Smooth muscle cell of the coronary artery (primary cell): ENCODE data around the gene FHOD1. TPM values are rescaled to one million over a fixed set of nuclear protein-coding genes. Genes with fewer than 3 reads are reported as not detected.

Source experiments
- total RNA-seq: library from RNA; depleted of rRNA; stranded (reverse); fragments of >200 nt; gene quantifications from 2 replicates; pipeline ENCODE4 v1.2.3, GENCODE V29; 2014; ENCODE audit warnings: low replicate concordance

The FHOD1 gene
- 7.4 and 11.6 TPM in 2 replicates for total RNA-seq

DNA sequence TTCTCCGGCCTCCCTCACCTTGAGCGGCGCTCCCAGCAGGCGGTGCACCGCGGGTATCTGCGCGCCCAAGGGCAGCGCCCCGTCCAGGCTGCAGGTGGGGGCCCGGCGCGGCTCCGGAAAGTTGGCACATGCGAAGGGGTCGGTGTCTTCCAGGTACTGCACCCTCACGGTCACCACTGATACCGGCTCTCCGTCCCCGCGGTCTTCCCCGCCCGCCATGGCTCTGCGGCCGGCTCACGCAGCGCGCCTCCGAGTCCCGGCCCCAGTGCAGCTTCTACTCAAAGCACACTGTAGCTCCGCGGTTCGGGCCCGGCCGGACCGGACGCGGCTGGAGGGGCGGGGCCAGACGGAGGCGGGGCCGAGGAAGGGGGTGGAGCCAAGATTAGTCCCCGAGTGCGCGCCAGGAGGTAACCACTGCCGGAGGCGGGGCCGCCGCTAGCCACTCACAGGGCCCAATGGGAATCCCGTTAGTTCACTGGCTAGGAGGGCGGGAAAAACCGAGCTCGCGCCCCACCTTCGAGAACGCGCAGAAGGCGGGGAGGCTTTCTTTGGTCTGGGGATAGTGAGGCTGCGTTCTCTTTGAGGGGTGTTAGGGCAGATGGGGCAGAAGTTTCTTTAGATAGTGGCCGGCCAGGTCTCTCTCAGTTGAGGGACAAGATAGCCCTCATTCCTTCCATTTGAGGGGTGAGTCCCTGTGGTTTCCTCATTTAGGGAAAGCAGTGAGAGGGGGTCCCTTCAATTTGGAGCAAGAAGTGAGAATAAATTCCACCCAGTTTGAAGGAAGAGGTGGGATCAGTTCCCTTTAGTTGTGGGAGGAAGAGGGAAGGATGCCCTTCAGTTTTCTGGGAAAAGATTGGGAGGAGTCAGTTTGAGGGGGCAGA is at the start of gene FHOD1:
Gene FHOD1, minus strand, starts transcription at position 290 of the 881 bp plus-strand sequence. Its CDS starts 71 bp downstream, at position 219.

DNA sequence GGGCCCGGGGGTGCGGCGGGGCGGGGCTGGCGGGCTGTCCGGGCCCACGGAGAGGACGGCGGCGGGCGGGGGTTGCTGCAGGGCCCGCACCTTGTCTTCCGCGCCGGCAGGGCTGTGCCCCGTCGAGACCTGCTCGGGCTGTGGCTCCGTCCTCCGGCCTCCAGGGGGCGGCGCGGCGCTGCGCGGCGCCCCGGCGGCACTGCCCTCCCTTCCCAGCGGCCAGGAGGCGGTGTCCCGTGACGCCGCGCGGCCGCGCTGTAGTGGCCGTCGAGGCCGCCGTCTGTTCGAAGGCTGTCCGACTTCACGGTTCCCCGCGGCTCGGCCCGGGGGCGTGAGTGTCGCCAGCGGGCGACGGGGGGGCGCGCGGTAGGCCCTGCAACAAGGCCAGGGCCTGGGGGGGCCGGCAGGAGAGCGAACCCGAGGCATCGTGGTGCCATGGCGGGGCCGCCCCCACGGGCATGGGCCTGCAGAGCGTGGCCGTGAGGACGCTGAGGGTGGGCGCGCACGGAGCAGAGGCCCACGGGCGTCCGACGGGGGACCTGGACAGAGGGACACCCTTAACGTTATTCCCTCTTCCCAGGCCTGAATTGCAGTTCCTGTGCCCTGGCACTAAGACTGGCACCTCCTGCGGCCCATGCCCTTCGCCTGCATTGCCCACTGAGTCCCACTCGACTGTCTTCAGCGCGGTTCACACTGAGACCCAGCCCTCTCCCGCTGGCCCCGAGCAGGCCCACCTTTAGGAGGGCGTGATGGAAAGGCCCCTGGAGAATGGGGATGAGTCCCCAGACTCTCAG is 32.2 kb upstream of the FHOD1 start, which contains the start of gene PLEKHG4:
Gene PLEKHG4, plus strand, starts transcription at position 237 of the 794 bp plus-strand sequence. Its CDS starts 513 bp downstream, at position 750.

DNA sequence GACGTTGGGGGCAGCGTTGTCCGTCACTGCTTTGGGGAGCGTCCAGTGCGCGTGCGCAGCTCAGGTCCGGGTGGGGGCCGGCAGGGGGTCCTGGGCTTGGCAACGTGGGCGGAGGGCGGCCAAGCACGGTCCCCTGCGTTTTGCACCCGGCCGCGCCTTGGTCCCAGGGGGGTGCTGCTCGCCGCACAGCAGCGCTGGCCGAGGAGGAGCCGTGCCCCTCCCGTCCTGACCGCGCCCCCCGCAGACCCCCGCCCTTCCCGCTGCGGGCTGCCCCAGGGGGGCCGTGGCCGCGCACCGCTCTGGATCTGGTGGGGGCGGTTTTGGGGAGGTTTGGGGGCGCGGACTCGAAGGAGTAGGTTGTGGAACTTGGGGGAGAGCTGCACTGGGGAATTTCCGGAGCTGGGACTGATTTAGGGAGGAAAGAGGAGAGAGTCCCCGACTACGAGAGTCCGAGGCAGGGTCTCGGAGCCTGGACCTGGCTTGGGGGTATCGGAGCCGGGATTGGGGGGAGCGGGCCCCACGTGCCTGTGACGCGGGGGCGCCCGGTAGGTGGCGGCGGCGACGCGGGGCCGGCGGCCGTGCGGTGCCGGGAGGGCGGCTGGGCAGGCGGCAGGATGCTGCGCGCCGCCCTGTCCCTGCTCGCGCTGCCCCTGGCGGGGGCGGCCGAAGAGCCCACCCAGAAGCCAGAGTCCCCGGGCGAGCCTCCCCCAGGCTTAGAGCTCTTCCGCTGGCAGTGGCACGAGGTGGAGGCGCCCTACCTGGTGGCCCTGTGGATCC is 1.3 kb upstream of the FHOD1 start, which contains the start of gene SLC9A5:
Gene SLC9A5, plus strand, starts transcription at position 579 of the 777 bp plus-strand sequence. Its CDS starts 36 bp downstream, at position 615.

DNA sequence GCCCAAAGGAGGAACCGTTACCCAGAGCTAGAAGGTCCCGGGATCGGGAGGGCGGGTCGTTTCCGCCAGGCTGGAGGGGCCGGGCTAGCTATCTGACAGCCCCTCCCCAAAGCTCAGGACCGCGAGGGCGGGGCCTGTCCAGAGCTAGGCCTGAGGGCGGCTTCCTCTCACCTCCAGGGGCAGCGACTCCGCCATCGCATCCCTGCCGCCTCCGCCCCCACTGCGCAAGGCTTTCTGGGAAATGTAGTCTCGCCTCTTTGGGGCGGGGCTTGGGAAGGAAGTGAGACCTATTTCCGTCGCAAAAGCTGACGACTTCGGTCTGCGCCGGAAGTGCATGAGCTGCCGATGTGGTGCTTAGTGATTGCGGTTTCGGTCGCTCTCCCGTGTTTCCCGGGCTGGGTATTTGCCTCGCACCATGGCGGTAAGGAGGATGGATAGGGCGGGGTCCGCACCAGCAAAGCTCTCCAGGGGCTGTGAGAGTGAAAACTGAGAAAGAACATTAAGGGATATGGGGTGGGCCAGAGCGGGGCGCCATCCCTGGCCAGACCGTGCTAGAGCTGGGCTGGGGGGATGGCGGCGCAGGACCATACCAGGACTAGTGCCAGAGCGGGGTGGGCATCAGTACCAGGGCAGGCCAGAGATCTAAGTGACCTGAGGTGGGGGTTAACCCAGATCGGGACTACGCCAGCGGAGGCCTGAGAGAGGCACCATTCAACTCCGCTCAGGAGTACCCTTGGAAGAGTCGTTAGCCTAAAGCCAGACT is 20.3 kb downstream of the FHOD1 start, which contains the start of gene TMEM208:
Gene TMEM208, plus strand, starts transcription at position 327 of the 763 bp plus-strand sequence. Its CDS starts 89 bp downstream, at position 416.

DNA sequence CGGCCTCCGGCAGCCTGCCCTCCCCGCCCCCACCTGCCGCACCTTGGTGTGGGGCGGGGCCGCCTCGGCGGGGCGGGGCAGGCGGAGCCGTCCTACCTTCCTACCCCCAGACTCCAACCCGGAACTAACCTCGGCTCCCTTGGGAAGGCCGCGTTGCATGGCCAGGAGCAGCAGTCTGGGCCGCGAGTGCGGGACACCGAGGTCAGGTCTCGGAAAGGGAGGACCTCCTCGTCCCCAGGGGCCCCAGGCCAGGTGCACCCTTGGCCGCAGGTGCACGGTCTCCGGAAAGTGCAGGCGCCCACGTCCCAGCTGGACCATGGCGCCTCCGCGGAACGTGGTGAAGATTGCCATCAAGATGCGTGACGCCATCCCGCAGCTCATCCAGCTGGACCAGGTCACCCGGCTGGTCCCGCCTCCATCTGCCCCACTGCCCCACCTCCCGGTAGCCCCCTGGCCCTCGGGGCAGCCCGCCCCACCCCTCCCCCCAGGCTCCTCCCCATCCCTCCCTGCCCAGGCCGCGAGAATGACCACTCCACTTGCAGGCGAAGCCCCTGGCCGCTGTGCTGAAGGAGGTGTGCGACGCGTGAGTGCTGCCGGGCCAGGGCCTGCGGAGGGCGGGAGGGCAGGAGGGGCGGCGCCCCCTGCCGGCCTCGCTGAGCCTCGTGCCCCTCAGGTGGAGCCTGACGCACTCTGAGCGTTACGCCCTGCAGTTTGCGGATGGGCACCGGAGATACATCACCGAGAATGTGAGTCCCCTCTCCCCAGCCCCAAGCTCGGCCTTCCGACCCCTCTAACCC is 48.1 kb downstream of the FHOD1 start, which contains the start of gene ELMO3:
Gene ELMO3, plus strand, starts transcription at position 121 of the 797 bp plus-strand sequence. Its CDS starts 196 bp downstream, at position 317.

DNA sequence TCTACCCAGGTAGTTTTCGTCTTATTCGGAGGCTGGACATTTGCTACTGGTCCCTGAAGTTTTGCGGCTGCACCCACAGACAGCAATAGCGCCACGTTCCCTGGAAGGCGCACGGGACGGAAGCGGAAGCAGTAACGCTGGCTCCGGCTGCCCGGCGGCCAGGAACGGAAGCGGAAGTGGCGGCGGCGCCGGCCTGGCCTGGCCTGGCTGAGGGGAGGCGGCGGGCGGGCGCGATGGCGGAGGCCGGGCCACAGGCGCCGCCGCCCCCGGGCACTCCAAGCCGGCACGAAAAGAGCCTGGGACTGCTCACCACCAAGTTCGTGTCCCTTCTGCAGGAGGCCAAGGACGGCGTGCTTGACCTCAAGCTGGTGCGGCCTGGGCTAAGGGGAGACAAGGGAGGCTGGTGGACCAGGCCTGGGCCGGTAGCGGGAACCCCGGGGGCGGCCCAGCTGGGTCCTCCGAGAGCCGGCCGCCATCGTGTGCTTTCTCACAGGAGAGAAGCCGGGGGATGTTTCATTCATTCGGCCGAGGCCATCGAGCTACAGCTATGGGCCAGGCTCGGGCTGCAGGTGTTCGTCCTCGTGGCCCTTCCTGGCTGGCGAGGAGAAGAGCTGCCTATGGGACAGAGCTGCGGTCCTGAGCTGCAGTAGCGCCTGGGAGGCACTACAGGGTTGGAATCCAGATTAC is 55.1 kb downstream of the FHOD1 start, which contains the start of gene E2F4:
Gene E2F4, plus strand, starts transcription at position 161 of the 687 bp plus-strand sequence. Its CDS starts 73 bp downstream, at position 234.

DNA sequence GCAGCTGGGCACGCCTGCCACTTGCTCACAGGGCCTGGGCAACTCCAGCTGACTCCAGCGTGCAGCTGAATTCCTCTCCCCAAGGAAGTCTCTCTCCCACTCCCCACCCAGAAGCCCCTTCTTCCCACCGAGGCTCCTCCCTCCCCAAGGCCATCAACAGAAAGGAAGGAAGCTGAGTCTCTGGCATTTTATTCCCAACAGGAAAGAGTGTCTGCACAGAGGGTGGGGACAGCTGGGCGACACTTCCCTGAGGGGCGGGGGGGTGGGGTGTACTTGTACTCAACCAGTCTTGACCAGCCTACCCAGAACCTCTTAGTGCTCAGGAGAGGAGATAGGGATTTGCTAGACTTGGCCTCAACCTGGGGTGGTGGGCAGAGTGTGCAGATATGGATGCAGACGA is 57.2 kb downstream of the FHOD1 start, which contains the start of gene EXOC3L1:
Gene EXOC3L1, minus strand, starts transcription at position 96 of the 400 bp plus-strand sequence. CDS start 460 bp downstream, outside the sequence.

DNA sequence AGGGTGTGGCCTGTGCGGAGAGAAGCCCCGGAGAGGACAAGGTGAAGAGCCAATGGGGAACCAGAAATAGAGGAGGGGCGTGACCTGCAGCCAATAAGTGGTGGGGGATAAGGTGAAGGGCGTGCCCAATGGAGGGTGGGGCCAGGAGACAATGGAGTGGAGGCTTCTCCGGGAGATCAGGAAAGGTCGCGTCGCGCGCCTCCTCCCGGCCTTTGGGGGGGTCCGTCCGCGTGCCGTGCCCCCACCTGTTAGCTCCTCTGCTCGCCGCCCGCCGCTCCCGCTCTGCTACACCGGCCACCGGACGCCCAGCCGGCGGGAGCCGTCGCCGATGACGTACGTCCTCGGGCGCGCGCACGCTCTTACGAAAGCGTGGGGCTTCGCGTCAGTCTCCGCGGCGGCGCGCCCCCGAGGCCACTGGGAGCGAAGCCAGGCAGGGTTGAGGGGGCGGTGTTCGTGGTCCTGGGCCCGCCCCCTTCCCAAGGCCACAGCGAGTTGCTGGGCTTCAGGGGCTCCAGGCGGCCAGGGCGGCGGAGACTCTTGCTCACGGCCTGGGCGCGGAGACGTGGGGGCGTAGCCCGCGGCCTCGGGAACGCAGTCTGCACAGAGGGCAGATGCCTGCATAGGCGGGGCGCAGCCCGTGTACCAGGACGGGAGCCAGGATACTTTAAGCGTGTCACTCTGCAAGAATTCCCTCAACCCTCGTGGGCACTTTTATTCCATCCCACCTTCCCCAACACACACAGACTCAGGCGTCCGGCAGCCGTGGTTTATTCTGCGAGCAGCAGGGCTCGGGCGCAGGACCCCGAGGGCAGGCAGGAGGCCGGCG is 63.4 kb downstream of the FHOD1 start, which contains the start of gene MATCAP1:
Gene MATCAP1, minus strand, starts transcription at position 337 of the 826 bp plus-strand sequence. CDS start 3,353 bp downstream, outside the sequence.

Other genes starting within 250 kb of the FHOD1 start
- gene CBFB, start 218.3 kb downstream of the FHOD1 start, total RNA-seq: 92.9 and 108 TPM in 2 replicates
- gene PHAF1, start 137.5 kb downstream of the FHOD1 start, total RNA-seq: 9.6 and 12.0 TPM in 2 replicates
- 26.5 and 26.8 TPM in 2 replicates for gene B3GNT9, start 96.5 kb downstream of the FHOD1 start, total RNA-seq
- 19.4 TPM in 2 replicates for gene TRADD, start 87.6 kb downstream of the FHOD1 start, total RNA-seq
- gene FBXL8, start 87.5 kb downstream of the FHOD1 start, total RNA-seq: 7.2 and 8.4 TPM in 2 replicates
- 2.9 and 31.7 TPM in 2 replicates for gene HSF4, start 82.7 kb downstream of the FHOD1 start, total RNA-seq
- 18.0 and 38.0 TPM in 2 replicates for gene NOL3, start 76.9 kb downstream of the FHOD1 start, total RNA-seq
- 12.7 and 20.0 TPM in 2 replicates for gene MATCAP1, start 63.5 kb downstream of the FHOD1 start, total RNA-seq
- gene EXOC3L1, start 57.3 kb downstream of the FHOD1 start, total RNA-seq: 0.47 TPM in 1 of 2 replicates, not detected in the other
- 27.5 and 31.9 TPM in 2 replicates for gene E2F4, start 55.3 kb downstream of the FHOD1 start, total RNA-seq
- 0.12 and 0.45 TPM in 2 replicates for gene ELMO3, start 48.4 kb downstream of the FHOD1 start, total RNA-seq
- 34.5 and 36.6 TPM in 2 replicates for gene TMEM208, start 20.4 kb downstream of the FHOD1 start, total RNA-seq
- 0.23 and 1.5 TPM in 2 replicates for gene SLC9A5, start 1.5 kb upstream of the FHOD1 start, total RNA-seq
- 2.0 and 11.7 TPM in 2 replicates for gene PLEKHG4, start 32.1 kb upstream of the FHOD1 start, total RNA-seq
- gene KCTD19, start 79.3 kb upstream of the FHOD1 start, total RNA-seq: not detected in 2 replicates
- not detected in 2 replicates for gene LRRC36, start 79.3 kb upstream of the FHOD1 start, total RNA-seq
- gene TPPP3, start 146.0 kb upstream of the FHOD1 start, total RNA-seq: 1.5 and 2.3 TPM in 2 replicates
- gene ZDHHC1, start 169.0 kb upstream of the FHOD1 start, total RNA-seq: 2.8 and 4.3 TPM in 2 replicates
- gene HSD11B2, start 183.6 kb upstream of the FHOD1 start, total RNA-seq: not detected in 2 replicates
- gene ATP6V0D1, start 233.7 kb upstream of the FHOD1 start, total RNA-seq: 108 and 157 TPM in 2 replicates
- 0.08 TPM in 1 of 2 replicates, not detected in the other for gene AGRP, start 236.1 kb upstream of the FHOD1 start, total RNA-seq